ENCODE results near the gene IL16. TPM values are rescaled to one million over a fixed set of nuclear protein-coding genes. Genes with fewer than 3 reads are reported as not detected.

Gene IL16
- total and polyA plus RNA-seq, 11 donors, result 1.2 to 21.6 (median 3.7) TPM

DNA sequence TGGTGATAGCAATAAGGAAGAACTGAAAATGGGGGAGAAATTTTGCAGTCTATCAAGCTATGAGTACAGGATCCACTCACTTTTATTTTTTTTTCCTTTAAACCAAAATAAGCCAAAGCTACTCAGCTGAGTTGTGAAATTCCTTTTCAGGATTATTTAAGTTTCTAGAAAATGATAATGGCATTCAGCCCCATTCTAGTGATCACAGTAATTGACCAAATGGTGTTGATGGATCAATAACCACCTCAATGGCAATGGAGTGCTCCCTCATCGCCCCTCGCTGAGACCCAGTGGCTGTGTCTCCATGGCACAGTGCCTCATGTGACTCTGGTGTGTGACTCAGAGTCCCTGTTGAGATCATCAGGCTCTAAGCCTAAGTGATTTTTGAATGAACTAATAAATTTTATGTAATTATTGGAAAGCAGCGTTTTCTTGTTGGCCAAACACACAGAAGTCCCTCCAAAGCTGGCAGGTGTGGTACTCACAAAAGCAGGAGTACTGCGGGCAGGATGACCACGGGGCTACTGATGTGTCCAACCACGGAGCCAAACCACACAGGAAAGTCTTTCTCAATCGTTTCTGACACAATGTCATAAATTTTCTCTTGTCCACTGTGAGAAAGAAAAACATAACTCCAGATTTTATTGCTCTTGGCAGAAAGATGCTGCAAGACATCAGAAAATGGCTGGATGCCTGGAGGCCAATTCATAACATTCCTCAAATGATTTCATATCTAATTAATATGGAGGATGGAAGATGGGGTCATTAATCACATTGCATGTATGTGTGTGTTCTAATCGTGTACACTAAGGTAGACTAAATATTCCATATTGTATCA, 141.7 kb downstream of the IL16 start:
- DNase-seq, result peak in 4 of 5 donors; percentile 22 to 66 (median 46)
- Histone ChIP-seq H3K36me3 (no peaks in the 10 kb centered on the region), H3K9me3 (no peaks in the 10 kb centered on the region), H3K27me3 (no peaks in the 10 kb centered on the region), H3K27ac (peak overlapping the region in 10 of 12 donors; percentile 18 to 82 (median 54)), H3K4me3 (no peak overlapping the region), H3K4me1 (peaks cover 0 to 34% (median 7%) of the 10 kb centered on the region in 12 donors)
- TF ChIP-seq, protein P1, sequence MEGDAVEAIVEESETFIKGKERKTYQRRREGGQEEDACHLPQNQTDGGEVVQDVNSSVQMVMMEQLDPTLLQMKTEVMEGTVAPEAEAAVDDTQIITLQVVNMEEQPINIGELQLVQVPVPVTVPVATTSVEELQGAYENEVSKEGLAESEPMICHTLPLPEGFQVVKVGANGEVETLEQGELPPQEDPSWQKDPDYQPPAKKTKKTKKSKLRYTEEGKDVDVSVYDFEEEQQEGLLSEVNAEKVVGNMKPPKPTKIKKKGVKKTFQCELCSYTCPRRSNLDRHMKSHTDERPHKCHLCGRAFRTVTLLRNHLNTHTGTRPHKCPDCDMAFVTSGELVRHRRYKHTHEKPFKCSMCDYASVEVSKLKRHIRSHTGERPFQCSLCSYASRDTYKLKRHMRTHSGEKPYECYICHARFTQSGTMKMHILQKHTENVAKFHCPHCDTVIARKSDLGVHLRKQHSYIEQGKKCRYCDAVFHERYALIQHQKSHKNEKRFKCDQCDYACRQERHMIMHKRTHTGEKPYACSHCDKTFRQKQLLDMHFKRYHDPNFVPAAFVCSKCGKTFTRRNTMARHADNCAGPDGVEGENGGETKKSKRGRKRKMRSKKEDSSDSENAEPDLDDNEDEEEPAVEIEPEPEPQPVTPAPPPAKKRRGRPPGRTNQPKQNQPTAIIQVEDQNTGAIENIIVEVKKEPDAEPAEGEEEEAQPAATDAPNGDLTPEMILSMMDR (IDR thresholded peaks at IDR 0.05), result no peak
- TF ChIP-seq POLR2A (IDR thresholded peaks at IDR 0.05), result no peak
- peak; percentile 56 to 91 (median 75) for ATAC-seq
- 51 to 65% (median 58%) methylated on average over 8 of the region's 8 CpGs for WGBS, 4 donors
- intact Hi-C loops (cut with DNase I), result loop anchor here in 2 of 10 donors (5.0 kb wide), 2 partner anchors 61 to 64 kb away; no protein-coding TSS in a partner anchor

DNA sequence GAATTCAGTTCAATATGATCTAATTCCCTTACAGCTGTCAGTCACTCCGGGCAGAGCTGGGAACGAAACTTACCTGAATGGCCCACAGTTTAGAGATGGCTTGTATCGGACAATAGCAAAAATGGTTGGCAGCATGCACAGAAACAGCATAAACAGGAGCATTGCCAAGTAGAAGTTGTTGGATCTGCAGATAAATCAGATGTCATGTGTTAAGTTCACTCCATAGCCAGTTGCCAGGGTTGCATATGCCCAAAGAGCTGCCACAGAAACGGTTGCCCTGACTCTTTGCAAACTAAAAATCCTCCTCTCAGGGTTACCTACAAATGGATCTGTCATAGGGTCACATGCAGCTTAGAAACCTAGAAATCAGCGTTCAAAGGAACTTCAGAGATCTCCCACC, 142.6 kb downstream of the IL16 start:
- intact Hi-C loops (cut with DNase I), result loop anchor here in 2 of 10 donors (5.0 kb wide), 2 partner anchors 62 to 63 kb away; no protein-coding TSS in a partner anchor
- no peaks in the 10 kb centered on the region for H3K27me3 ChIP-seq
- no peak for TF ChIP-seq POLR2A (IDR thresholded peaks at IDR 0.05)
- TF ChIP-seq, protein P1 (IDR thresholded peaks at IDR 0.05), result no peak
- ATAC-seq, result no peak
- peaks cover 0 to 34% (median 7%) of the 10 kb centered on the region in 12 donors for H3K4me1 ChIP-seq
- peak overlapping the region in 1 of 12 donors; percentile 57 for H3K27ac ChIP-seq
- DNase-seq, result no peak
- H3K36me3 ChIP-seq, result no peaks in the 10 kb centered on the region
- H3K4me3 ChIP-seq, result no peak overlapping the region
- WGBS, 4 donors, result 90 to 94% (median 91%) methylated on average over 5 of the region's 5 CpGs
- H3K9me3 ChIP-seq, result no peaks in the 10 kb centered on the region

DNA sequence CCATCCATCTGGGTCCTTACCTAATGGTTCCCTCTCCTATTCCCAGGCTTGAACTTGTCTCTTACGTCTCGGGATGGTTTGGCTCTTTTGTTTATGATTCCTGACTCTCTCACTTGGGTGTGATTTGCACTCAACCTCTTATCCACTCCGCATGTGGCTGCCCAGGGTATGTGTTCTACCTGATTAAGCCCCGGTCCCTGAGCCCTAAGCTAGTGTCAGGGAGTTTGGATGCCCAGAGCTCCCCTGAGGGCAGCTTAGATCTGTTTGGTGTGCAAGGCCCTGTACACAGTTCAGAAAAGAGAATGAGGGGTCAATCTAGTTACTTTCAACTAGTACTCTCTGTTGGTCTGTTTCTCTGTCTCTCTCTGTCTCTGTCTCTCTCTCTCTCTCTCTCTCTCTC, 143.2 kb downstream of the IL16 start:
- TF ChIP-seq, protein P1 (IDR thresholded peaks at IDR 0.05), result no peak
- TF ChIP-seq POLR2A (IDR thresholded peaks at IDR 0.05), result no peak
- DNase-seq (no peak), ATAC-seq (no peak)
- intact Hi-C loops (cut with DNase I), result loop anchor here in 2 of 10 donors (5.0 kb wide), 2 partner anchors 62 to 63 kb away; no protein-coding TSS in a partner anchor
- Histone ChIP-seq H3K9me3 (no peaks in the 10 kb centered on the region), H3K4me1 (peaks cover 0 to 34% (median 7%) of the 10 kb centered on the region in 12 donors), H3K27me3 (no peaks in the 10 kb centered on the region), H3K4me3 (no peak overlapping the region), H3K27ac (no peak overlapping the region), H3K36me3 (no peaks in the 10 kb centered on the region)
- WGBS, 4 donors, result 69 to 79% (median 72%) methylated on average over 4 of the region's 4 CpGs

DNA sequence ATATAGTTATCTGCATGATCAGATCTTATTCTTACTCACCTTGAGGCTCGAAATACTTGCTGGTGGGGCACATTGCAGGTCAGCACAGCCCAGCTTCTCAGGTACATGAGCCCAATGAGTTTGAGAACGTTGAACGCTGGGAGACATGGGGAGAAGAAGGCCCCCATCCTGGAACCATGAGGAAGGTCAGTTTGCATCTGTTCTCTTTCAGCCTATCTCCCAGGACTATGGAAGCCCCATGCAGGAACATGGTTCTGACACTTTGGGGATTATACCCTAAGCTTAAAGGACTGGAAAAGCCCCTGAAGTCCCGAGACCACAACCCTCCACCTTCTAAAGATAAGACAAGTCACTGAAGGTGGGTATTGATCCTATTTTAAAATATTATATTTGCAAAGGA, 144.7 kb downstream of the IL16 start:
- Histone ChIP-seq H3K4me1 (peaks cover 0 to 24% (median 5%) of the 10 kb centered on the region in 12 donors), H3K9me3 (no peaks in the 10 kb centered on the region), H3K4me3 (no peak overlapping the region), H3K36me3 (no peaks in the 10 kb centered on the region), H3K27me3 (no peaks in the 10 kb centered on the region), H3K27ac (no peak overlapping the region)
- DNase-seq, result no peak
- intact Hi-C loops (cut with DNase I), result no loop called here
- no peak for ATAC-seq
- 87 to 98% (median 96%) methylated on average over 4 of the region's 4 CpGs for WGBS, 4 donors
- no peak for TF ChIP-seq POLR2A (IDR thresholded peaks at IDR 0.05)
- TF ChIP-seq, protein P1 (IDR thresholded peaks at IDR 0.05), result no peak
